ENCODE measurements around the gene RXFP2.
A peak's percentile ranks its signal among the peaks of the same experiment; 100 is the strongest.

Gene RXFP2

GRCh38 chr13:31824705-31825517 lies 85.6 kb downstream of the RXFP2 start:
- DNase-seq (ENCODE audit: low read depth in 2 of 2): no peak

GRCh38 chr13:31826521-31826920 lies 87.2 kb downstream of the RXFP2 start:
- DNase-seq (ENCODE audit: low read depth in 2 of 2): no peak

GRCh38 chr13:31827707-31828106 lies 88.4 kb downstream of the RXFP2 start:
- no peak for DNase-seq (ENCODE audit: low read depth in 2 of 2)

GRCh38 chr13:31835932-31836331 lies 96.6 kb downstream of the RXFP2 start:
- DNase-seq (ENCODE audit: low read depth in 2 of 2): no peak

- DNase-seq (ENCODE audit: low read depth in 2 of 2): no peak
Measured at GRCh38 chr13:31843044-31843443, 103.7 kb downstream of the RXFP2 start.

- peak; percentile 32 to 36 for DNase-seq (ENCODE audit: low read depth in 2 of 2)
Measured at GRCh38 chr13:31846182-31846938, 107.0 kb downstream of the RXFP2 start.

- DNase-seq (ENCODE audit: low read depth in 2 of 2): no peak
Measured at GRCh38 chr13:31846961-31847752, 107.8 kb downstream of the RXFP2 start.

- no peak for DNase-seq (ENCODE audit: low read depth in 2 of 2)
Measured at GRCh38 chr13:31848621-31849020, 109.3 kb downstream of the RXFP2 start.

- DNase-seq (ENCODE audit: low read depth in 2 of 2): no peak
Measured at GRCh38 chr13:31849206-31849605, 109.9 kb downstream of the RXFP2 start.

- DNase-seq (ENCODE audit: low read depth in 2 of 2): no peak
Measured at GRCh38 chr13:31850041-31850555, 110.8 kb downstream of the RXFP2 start.

- DNase-seq (ENCODE audit: low read depth in 2 of 2): no peak
Measured at GRCh38 chr13:31851216-31851615, 111.9 kb downstream of the RXFP2 start.

Measured in stimulated activated CD8-positive, alpha-beta memory T cell treated with anti-CD3 and anti-CD28 coated beads, Interleukin-15, amount 100 ng/mL, for 4 hours (primary cell).